PC-9 (cell line): ENCODE data around the gene GOLM1. TPM values are rescaled to one million over a fixed set of nuclear protein-coding genes. Genes with fewer than 3 reads are reported as not detected.

Source experiments
- BruUV-seq: library from RNA; stranded (reverse); fragments of 400-500 nt; replicated peaks from 2 replicates; lab custom pipeline; 2021; lab: Mats Ljungman, UMichigan
- CTCF ChIA-PET: fragments of 300-600 bp; sonication (Branson Sonifier 250); formaldehyde crosslinking; loops from one replicate; lab custom pipeline; 2022; ENCODE audit warnings: antibody characterized with exemption; lab: Charles Lee
- POLR2A ChIA-PET: fragments of 300-600 bp; sonication (Branson Sonifier 250); formaldehyde crosslinking; loops from one replicate; lab custom pipeline; 2022; ENCODE audit warnings: antibody characterized with exemption; ENCODE audit not compliant: unreplicated experiment; lab: Charles Lee
- DNase-seq, 2 experiments: peaks; one replicate each; pipeline versions ENCODE4 v3.0.0 to v3.0.0-alpha.2; 2015 to 2022; ENCODE audit warnings: mixed read lengths in 1 of 2
- H2AFZ ChIP-seq: fragments of 200-600 bp; sonication (generic); 2 replicates; pipeline ENCODE4 v1.8.1; 2017; ENCODE audit warnings: antibody characterized with exemption
- H3F3A ChIP-seq: fragments of 200-600 bp; sonication (generic); 2 replicates; pipeline ENCODE4 v1.8.1; 2017; ENCODE audit warnings: antibody characterized with exemption, mild to moderate bottlenecking, low read depth; ENCODE audit not compliant: insufficient read depth
- H3K27ac ChIP-seq: fragments of 200-600 bp; sonication (generic); 2 replicates; pipeline ENCODE4 v1.6.1; 2016; ENCODE audit warnings: mixed run types
- H3K27me3 ChIP-seq: fragments of 200-600 bp; sonication (generic); 2 replicates; pipeline ENCODE4 v1.6.1; 2016; ENCODE audit warnings: low read depth, mixed run types; ENCODE audit not compliant: insufficient read depth
- H3K36me3 ChIP-seq: fragments of 200-600 bp; sonication (generic); 2 replicates; pipeline ENCODE4 v1.6.1; 2016; ENCODE audit warnings: low read depth, mixed run types
- H3K4me1 ChIP-seq: fragments of 200-600 bp; sonication (generic); replicated peaks from 2 replicates; pipeline ENCODE4 v1.6.1; 2016; ENCODE audit warnings: mixed run types; ENCODE audit not compliant: insufficient read depth
- H3K4me2 ChIP-seq: fragments of 200-600 bp; sonication (generic); 2 replicates; pipeline ENCODE4 v1.6.1; 2017; ENCODE audit warnings: mixed run types
- H3K4me3 ChIP-seq: fragments of 200-600 bp; sonication (generic); 2 replicates; pipeline ENCODE4 v1.6.1; 2016; ENCODE audit warnings: mixed run types
- H3K79me2 ChIP-seq: fragments of 200-600 bp; sonication (generic); 2 replicates; pipeline ENCODE4 v1.6.1; 2017; ENCODE audit warnings: low read depth, mixed run types
- H3K9me2 ChIP-seq: fragments of 200-600 bp; sonication (generic); 2 replicates; pipeline ENCODE4 v1.8.1; 2017; ENCODE audit warnings: mild to moderate bottlenecking; ENCODE audit not compliant: insufficient read depth
- H3K9me3 ChIP-seq: fragments of 200-600 bp; sonication (generic); 2 replicates; pipeline ENCODE4 v1.8.1; 2016; ENCODE audit warnings: low read depth; ENCODE audit not compliant: insufficient read depth
- H4K20me1 ChIP-seq: fragments of 200-600 bp; sonication (generic); 2 replicates; pipeline ENCODE4 v1.8.1; 2017; ENCODE audit not compliant: insufficient read depth
- CTCF ChIP-seq: fragments of 200-600 bp; sonication (generic); conservative IDR thresholded peaks from 2 replicates; pipeline ENCODE4 v1.6.1; 2017; ENCODE audit warnings: mixed run types, antibody characterized with exemption, mild to moderate bottlenecking, moderate library complexity
- EZH2 ChIP-seq: fragments of 200-600 bp; sonication (generic); IDR thresholded peaks from 2 replicates; pipeline ENCODE4 v1.8.0; 2017; ENCODE audit warnings: antibody characterized with exemption, low read depth
- intact Hi-C: fragments of 100-400 bp; cut with micrococcal nuclease; formaldehyde crosslinking; loops from one replicate; pipeline ENCODE4 v1.10.0; 2022; ENCODE audit not compliant: unreplicated experiment
- total RNA-seq: library from RNA; stranded (reverse); gene quantifications from 2 replicates; pipeline ENCODE4 v1.2.3, GENCODE V29; 2021

GOLM1 gene
- total RNA-seq, 1 experiment from 2014 or later = 94.7 TPM

DNA sequence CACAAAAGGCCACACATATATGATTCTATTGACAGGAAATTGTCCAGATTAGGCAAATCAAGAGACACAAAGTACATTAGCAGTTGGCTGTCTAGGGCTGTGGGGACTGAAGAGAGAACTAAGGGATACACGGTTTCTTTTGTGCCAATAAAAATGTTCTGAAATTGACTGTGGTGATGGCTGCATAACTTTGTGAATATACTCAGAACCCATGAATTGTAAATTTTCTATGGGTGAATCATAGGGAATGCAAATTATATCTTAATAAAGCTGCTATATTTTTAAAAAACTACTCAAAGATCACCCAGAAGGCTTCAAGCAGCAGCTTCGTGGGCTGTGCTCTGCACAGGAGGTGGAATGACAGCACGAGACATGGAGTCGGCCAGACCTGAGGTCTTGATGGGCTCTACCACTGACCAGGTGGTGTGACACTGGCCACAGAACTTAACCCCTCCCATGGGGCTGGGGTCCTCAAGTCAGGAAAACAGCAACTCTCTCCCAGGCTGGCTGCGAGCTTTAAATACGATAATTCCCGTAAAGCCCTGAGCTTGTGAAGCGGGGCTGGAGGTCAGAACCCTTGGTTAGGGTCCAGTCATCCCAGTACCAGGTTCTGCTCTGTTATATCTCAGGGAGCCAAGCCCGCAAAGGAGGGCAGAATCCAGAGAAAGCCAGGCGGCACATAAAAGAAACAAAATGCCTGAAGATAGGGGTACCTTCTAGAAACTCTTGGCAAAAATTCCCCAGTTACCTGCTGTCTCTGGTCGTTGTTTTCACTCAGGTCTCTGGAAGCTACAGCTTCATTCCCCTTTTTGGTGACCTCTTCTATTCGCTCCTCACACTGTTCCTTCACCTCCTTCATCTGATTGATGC lies 59.1 kb downstream of the GOLM1 start:
- no peaks in the 10 kb centered on the region for H3K27me3 ChIP-seq
- H3F3A ChIP-seq = no peaks in the 10 kb centered on the region
- H3K9me2 ChIP-seq = no peaks in the 10 kb centered on the region
- ChIA-PET POLR2A (no interaction called here), CTCF (no interaction called here)
- H3K4me3 ChIP-seq = no peak overlapping the region
- 0 out of 2 replicates have a peak, but pooled peaks cover 3% of the 10 kb centered on the region for H4K20me1 ChIP-seq
- no peak for DNase-seq
- no peak overlapping the region for H3K27ac ChIP-seq
- H3K4me2 ChIP-seq = no peak overlapping the region
- H3K36me3 ChIP-seq = 0 out of 2 replicates have a peak, but pooled peaks cover 4% of the 10 kb centered on the region
- no peak for TF ChIP-seq EZH2
- no peak for TF ChIP-seq CTCF
- H3K79me2 ChIP-seq = no peaks in the 10 kb centered on the region
- H3K4me1 ChIP-seq = no peaks in the 10 kb centered on the region
- intact Hi-C loops = no loop called here
- BruUV-seq = no TSS peak
- no peaks in the 10 kb centered on the region for H3K9me3 ChIP-seq
- H2AFZ ChIP-seq = no peak overlapping the region

GRCh38 chr9:86036555-86036954 lies 62.8 kb downstream of the GOLM1 start:
- no peak overlapping the region for H2AFZ ChIP-seq
- H3K4me1 ChIP-seq = no peaks in the 10 kb centered on the region
- intact Hi-C loops = no loop called here
- H3K27ac ChIP-seq = no peak overlapping the region
- no peaks in the 10 kb centered on the region for H3K9me2 ChIP-seq
- H4K20me1 ChIP-seq = 0 out of 2 replicates have a peak, but pooled peaks cover 3% of the 10 kb centered on the region
- no peaks in the 10 kb centered on the region for H3K79me2 ChIP-seq
- ChIA-PET CTCF (no interaction called here), POLR2A (no interaction called here)
- DNase-seq = no peak
- peaks cover 23% of the 10 kb centered on the region; the same call in 1 of the 2 replicates for H3K36me3 ChIP-seq
- no peak overlapping the region for H3K4me3 ChIP-seq
- H3F3A ChIP-seq = no peaks in the 10 kb centered on the region; the same call in 1 of the 2 replicates
- no peaks in the 10 kb centered on the region for H3K27me3 ChIP-seq
- no peaks in the 10 kb centered on the region for H3K9me3 ChIP-seq
- no peak overlapping the region for H3K4me2 ChIP-seq
- TF ChIP-seq CTCF = no peak
- TF ChIP-seq EZH2 = no peak
- no TSS peak for BruUV-seq

DNA sequence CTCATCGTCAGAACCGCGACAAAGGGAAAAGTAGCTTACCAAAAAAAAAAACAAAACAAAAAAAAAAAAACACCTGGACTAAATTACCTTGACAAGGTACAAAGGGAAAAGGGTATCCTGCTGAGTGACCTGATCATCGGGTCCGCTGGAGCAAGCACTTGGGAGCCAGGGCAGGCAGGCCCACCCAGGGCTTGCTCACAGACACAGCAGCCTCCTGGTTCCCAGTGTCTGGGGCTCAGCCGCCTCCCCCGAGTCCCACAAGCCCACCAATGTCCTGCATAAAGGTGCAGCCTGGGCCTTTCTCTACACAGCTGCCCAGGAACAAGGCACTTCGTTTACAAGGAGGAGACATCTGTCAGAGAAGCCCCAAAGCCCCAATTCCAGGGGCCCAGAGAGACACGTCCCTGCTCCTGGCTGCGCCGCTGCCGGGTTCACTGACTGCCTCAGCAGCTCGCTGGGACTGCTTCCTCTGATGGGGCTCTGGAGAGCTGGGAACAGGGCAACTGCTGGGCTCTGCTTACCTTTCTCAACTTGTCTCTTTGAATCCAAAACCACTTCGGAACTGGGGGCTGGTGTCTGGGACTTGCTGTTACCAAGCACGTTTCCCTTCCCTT lies 63.4 kb downstream of the GOLM1 start:
- DNase-seq = no peak
- no TSS peak for BruUV-seq
- Histone ChIP-seq H3K27ac (no peak overlapping the region), H3K4me2 (no peak overlapping the region), H3K27me3 (no peaks in the 10 kb centered on the region), H3K4me1 (no peaks in the 10 kb centered on the region), H3K79me2 (no peaks in the 10 kb centered on the region), H3K9me2 (no peaks in the 10 kb centered on the region), H3K36me3 (peaks cover 23% of the 10 kb centered on the region; the same call in 1 of the 2 replicates), H3F3A (no peaks in the 10 kb centered on the region; the same call in 1 of the 2 replicates), H3K4me3 (no peak overlapping the region), H3K9me3 (no peaks in the 10 kb centered on the region), H4K20me1 (0 out of 2 replicates have a peak, but pooled peaks cover 3% of the 10 kb centered on the region), H2AFZ (no peak overlapping the region)
- CTCF ChIA-PET = no interaction called here
- POLR2A ChIA-PET = no interaction called here
- TF ChIP-seq EZH2 (no peak), CTCF (no peak)
- intact Hi-C loops = loop anchor here (1.0 kb wide), 2 partner anchors 151 to 203 kb away; no protein-coding TSS in a partner anchor
